Keratinocyte (primary cell): ENCODE data around the gene BMF. TPM values are rescaled to one million over a fixed set of nuclear protein-coding genes. Genes with fewer than 3 reads are reported as not detected.

ENCODE experiments used
- DNase-seq: peaks from one replicate; pipeline ENCODE4 v3.0.0-alpha.2; 2011; ENCODE audit warnings: low read depth, missing footprints, low spot score
- FAIRE-seq: peaks from 2 replicates; lab custom pipeline; 2011; peaks lifted over from hg19 to GRCh38; lab: Jason Lieb, UNC
- H2AFZ ChIP-seq: 2 replicates; pipeline ENCODE4 v1.6.0; 2012; ENCODE audit warnings: low read length, control low read depth, inconsistent platforms; ENCODE audit not compliant: control insufficient read depth
- H3K27ac ChIP-seq: 2 replicates; pipeline ENCODE4 v1.5.1; 2011; ENCODE audit warnings: low read length; ENCODE audit not compliant: control insufficient read depth, insufficient read depth
- H3K27me3 ChIP-seq: 3 replicates; pipeline ENCODE4 v1.6.0; 2011; ENCODE audit warnings: low read length; ENCODE audit not compliant: control insufficient read depth, insufficient read depth; ENCODE audit errors: extremely low read depth
- H3K36me3 ChIP-seq, 2 experiments: 2 replicates in 1 of 2; 3 replicates in 1 of 2; pipeline ENCODE4 v1.5.1; 2011; ENCODE audit warnings: low read length in 2 of 2, mild to moderate bottlenecking in 1 of 2; ENCODE audit not compliant: control insufficient read depth in 2 of 2, insufficient read depth in 2 of 2; ENCODE audit errors: extremely low read depth in 1 of 2
- H3K4me1 ChIP-seq: 3 replicates; pipeline ENCODE4 v1.5.1; 2011; ENCODE audit warnings: low read length; ENCODE audit not compliant: control insufficient read depth, insufficient read depth; ENCODE audit errors: extremely low read depth
- H3K4me2 ChIP-seq: 3 replicates; pipeline ENCODE4 v1.6.0; 2011; ENCODE audit warnings: low read depth, low read length; ENCODE audit not compliant: control insufficient read depth, insufficient read depth; ENCODE audit errors: extremely low read depth
- H3K4me3 ChIP-seq, 3 experiments: fragments of 200-600 bp in 1 of 3; sonication (generic) in 1 of 3; 2 replicates in 2 of 3; 3 replicates in 1 of 3; pipeline ENCODE4 v1.5.1; 2011 to 2016; ENCODE audit warnings: low read length in 3 of 3, mild to moderate bottlenecking in 3 of 3, control low read depth in 2 of 3, inconsistent platforms in 1 of 3, low read depth in 1 of 3, mixed read lengths in 1 of 3, mixed run types in 1 of 3, moderate library complexity in 1 of 3; ENCODE audit not compliant: control insufficient read depth in 2 of 3, insufficient read depth in 2 of 3; ENCODE audit errors: extremely low read depth in 1 of 3
- H3K79me2 ChIP-seq: 2 replicates; pipeline ENCODE4 v1.6.0; 2012; ENCODE audit warnings: low read length; ENCODE audit not compliant: control insufficient read depth, insufficient read depth
- H3K9ac ChIP-seq: 3 replicates; pipeline ENCODE4 v1.6.0; 2011; ENCODE audit warnings: low read length; ENCODE audit not compliant: control insufficient read depth, insufficient read depth; ENCODE audit errors: extremely low read depth
- H3K9me1 ChIP-seq: 3 replicates; pipeline ENCODE4 v1.6.0; 2011; ENCODE audit warnings: low read length; ENCODE audit not compliant: control insufficient read depth, insufficient read depth; ENCODE audit errors: extremely low read depth
- H3K9me3 ChIP-seq: 2 replicates; pipeline ENCODE4 v1.5.1; 2012; ENCODE audit warnings: low read depth, low read length; ENCODE audit not compliant: control insufficient read depth
- H4K20me1 ChIP-seq: 3 replicates; pipeline ENCODE4 v1.6.0; 2011; ENCODE audit warnings: low read length; ENCODE audit not compliant: control insufficient read depth, insufficient read depth; ENCODE audit errors: extremely low read depth
- EZH2 ChIP-seq: IDR thresholded peaks from one replicate; pipeline ENCODE4 v1.6.1; 2012; ENCODE audit warnings: inconsistent platforms, mild to moderate bottlenecking, low read length, moderate library complexity
- dilution Hi-C: fragments of 300-500 bp; cut with MboI; formaldehyde crosslinking; loops from one replicate; pipeline ENCODE4 v1.7.0; 2020; ENCODE audit warnings: low sequenced_read_pairs; ENCODE audit not compliant: extremely low pct_ligation_motif_present
- polyA plus RNA-seq, 5 experiments: library from polyadenylated mRNA; depleted of rRNA in 3 of 5; stranded (reverse) in 3 of 5; stranded (forward) in 1 of 5; unstranded in 1 of 5; fragments of >200 nt; gene quantifications; 1 replicate in 1 of 5; 2 replicates in 3 of 5; 3 replicates in 1 of 5; pipeline versions ENCODE4 v1.2.1 to v1.2.3, GENCODE V29; 2011 to 2012; ENCODE audit warnings: missing spikeins in 2 of 5, low read depth in 1 of 5, low replicate concordance in 1 of 5
- TF ChIP-seq, protein P1 (sequence below), 3 experiments: IDR thresholded peaks in 1 of 3; conservative IDR thresholded peaks in 1 of 3; optimal IDR thresholded peaks in 1 of 3; 2 replicates in 2 of 3; 3 replicates in 1 of 3; pipeline versions ENCODE3 to v1.5.1; 2011; ENCODE audit warnings: low read length in 3 of 3, mild to moderate bottlenecking in 3 of 3, moderate library complexity in 2 of 3, control low read depth in 1 of 3, inconsistent platforms in 1 of 3; ENCODE audit not compliant: insufficient read depth in 2 of 3; ENCODE audit errors: extremely low read depth in 1 of 3

Gene BMF
- polyA plus RNA-seq, 1 donor (not counting 4 experiments of a cell fraction or from before 2014, with no cell fraction given): 0.13 TPM

GRCh38 chr15:40072216-40072990, 36.3 kb downstream of the BMF start:
- no peaks in the 10 kb centered on the region for H3K79me2 ChIP-seq
- H3K4me1 ChIP-seq: peaks cover 4% of the 10 kb centered on the region
- peak overlapping the region; percentile 63 for H3K4me2 ChIP-seq
- H3K9me1 ChIP-seq: no peaks in the 10 kb centered on the region
- H2AFZ ChIP-seq: peak overlapping the region; percentile 58
- peaks cover 8% of the 10 kb centered on the region for H3K27me3 ChIP-seq
- H3K36me3 ChIP-seq: no peaks in the 10 kb centered on the region
- dilution Hi-C loops: no loop called here
- no peak overlapping the region for H3K27ac ChIP-seq
- no peaks in the 10 kb centered on the region for H3K9me3 ChIP-seq
- peak overlapping the region in 1 of 3 experiments; percentile 41 for H3K4me3 ChIP-seq
- DNase-seq (no peak), FAIRE-seq (no peak)
- no peak for TF ChIP-seq EZH2
- TF ChIP-seq, protein P1, sequence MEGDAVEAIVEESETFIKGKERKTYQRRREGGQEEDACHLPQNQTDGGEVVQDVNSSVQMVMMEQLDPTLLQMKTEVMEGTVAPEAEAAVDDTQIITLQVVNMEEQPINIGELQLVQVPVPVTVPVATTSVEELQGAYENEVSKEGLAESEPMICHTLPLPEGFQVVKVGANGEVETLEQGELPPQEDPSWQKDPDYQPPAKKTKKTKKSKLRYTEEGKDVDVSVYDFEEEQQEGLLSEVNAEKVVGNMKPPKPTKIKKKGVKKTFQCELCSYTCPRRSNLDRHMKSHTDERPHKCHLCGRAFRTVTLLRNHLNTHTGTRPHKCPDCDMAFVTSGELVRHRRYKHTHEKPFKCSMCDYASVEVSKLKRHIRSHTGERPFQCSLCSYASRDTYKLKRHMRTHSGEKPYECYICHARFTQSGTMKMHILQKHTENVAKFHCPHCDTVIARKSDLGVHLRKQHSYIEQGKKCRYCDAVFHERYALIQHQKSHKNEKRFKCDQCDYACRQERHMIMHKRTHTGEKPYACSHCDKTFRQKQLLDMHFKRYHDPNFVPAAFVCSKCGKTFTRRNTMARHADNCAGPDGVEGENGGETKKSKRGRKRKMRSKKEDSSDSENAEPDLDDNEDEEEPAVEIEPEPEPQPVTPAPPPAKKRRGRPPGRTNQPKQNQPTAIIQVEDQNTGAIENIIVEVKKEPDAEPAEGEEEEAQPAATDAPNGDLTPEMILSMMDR (optimal IDR thresholded peaks at IDR 0.05 in 1 of 3, IDR thresholded peaks at IDR 0.05 in 1 of 3, conservative IDR thresholded peaks at IDR 0.05 in 1 of 3; ENCODE audit: extremely low read depth in 1 of 3, insufficient read depth in 2 of 3, low read length in 3 of 3): no peak
- H4K20me1 ChIP-seq: no peaks in the 10 kb centered on the region
- H3K9ac ChIP-seq: no peak overlapping the region

DNA sequence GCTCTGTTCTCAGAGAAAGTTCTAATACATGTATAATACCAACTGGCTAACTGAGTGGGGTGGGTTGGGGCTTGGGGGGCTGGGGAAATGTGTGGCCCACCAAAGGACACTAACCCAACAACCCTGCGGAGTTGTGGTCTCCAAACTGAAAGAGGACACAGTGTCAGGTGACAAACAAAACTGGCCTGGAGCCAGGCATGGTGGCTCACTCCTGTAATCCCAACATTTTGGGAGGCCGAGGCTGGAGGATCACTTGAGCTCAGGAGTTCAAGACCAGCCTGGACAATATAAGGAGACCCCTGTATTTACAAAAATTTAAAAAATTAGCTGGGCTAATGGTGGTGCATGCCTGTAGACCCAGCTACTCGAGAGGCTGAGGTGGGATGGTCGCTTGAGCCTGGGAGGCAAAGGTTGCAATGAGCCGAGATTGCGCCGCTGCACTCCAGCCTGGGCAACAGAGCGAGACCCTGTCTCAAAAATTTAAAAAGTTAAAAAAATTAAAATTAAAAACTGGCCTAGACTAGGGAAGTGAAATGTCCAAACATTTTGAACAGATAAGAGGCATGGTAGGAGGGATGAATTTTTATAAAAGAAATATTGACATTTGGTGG, 38.0 kb downstream of the BMF start:
- Histone ChIP-seq H3K4me2 (no peak overlapping the region), H3K79me2 (no peaks in the 10 kb centered on the region), H3K9me1 (no peaks in the 10 kb centered on the region), H3K9ac (no peak overlapping the region), H4K20me1 (no peaks in the 10 kb centered on the region), H3K36me3 (no peaks in the 10 kb centered on the region), H2AFZ (no peak overlapping the region), H3K4me1 (peaks cover 5% of the 10 kb centered on the region), H3K27ac (no peak overlapping the region), H3K4me3 (no peak overlapping the region), H3K9me3 (no peaks in the 10 kb centered on the region), H3K27me3 (peaks cover 8% of the 10 kb centered on the region)
- FAIRE-seq: no peak
- TF ChIP-seq EZH2: no peak
- TF ChIP-seq, protein P1 (optimal IDR thresholded peaks at IDR 0.05 in 1 of 3, IDR thresholded peaks at IDR 0.05 in 1 of 3, conservative IDR thresholded peaks at IDR 0.05 in 1 of 3; ENCODE audit: extremely low read depth in 1 of 3, insufficient read depth in 2 of 3, low read length in 3 of 3): no peak
- no peak for DNase-seq
- dilution Hi-C loops: no loop called here
